ENCODE results near the gene NUDT21.

GRCh38 chr16:56411624-56412023 is 39.5 kb downstream of the NUDT21 start:
- TF ChIP-seq HDGF (IDR thresholded peaks at IDR 0.05; ENCODE audit: borderline replicate concordance) (no peak), FOXM1 (IDR thresholded peaks at IDR 0.05; ENCODE audit: borderline replicate concordance) (no peak), FOXA1 (IDR thresholded peaks at IDR 0.05) (no peak), ARNT (IDR thresholded peaks at IDR 0.05) (no peak), SP1 (IDR thresholded peaks at IDR 0.05) (no peak), L3MBTL2 (conservative IDR thresholded peaks at IDR 0.05) (no peak), TARDBP (IDR thresholded peaks at IDR 0.05) (no peak), BHLHE40 (IDR thresholded peaks at IDR 0.05; ENCODE audit: borderline replicate concordance) (no peak), FOXK2 (IDR thresholded peaks at IDR 0.05) (no peak), SUZ12 (IDR thresholded peaks at IDR 0.05) (no peak)
- TF ChIP-seq, protein P1, sequence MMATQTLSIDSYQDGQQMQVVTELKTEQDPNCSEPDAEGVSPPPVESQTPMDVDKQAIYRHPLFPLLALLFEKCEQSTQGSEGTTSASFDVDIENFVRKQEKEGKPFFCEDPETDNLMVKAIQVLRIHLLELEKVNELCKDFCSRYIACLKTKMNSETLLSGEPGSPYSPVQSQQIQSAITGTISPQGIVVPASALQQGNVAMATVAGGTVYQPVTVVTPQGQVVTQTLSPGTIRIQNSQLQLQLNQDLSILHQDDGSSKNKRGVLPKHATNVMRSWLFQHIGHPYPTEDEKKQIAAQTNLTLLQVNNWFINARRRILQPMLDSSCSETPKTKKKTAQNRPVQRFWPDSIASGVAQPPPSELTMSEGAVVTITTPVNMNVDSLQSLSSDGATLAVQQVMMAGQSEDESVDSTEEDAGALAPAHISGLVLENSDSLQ (IDR thresholded peaks at IDR 0.05): no peak

All from HEK293T (cell line).